SK-N-SH (cell line): Measurements from ENCODE around the gene SPINK8. TPM values are rescaled to one million over a fixed set of nuclear protein-coding genes. Genes with fewer than 3 reads are reported as not detected.

Experiments used
- CTCF ChIA-PET: fragments of 300-600, 350-600 bp; formaldehyde crosslinking; extraction: SDS; loops from one replicate; lab custom pipeline; 2021; lab: Yijun Ruan, JAX
- POLR2A ChIA-PET: fragments of 350-600 bp; sonication (Branson Sonifier 250); formaldehyde crosslinking; extraction: SDS; loops from one replicate; lab custom pipeline; 2020; ENCODE audit warnings: antibody characterized with exemption, inconsistent platforms; lab: Yijun Ruan, JAX
- DNase-seq: peaks from one replicate; pipeline ENCODE4 v3.0.0; 2012
- H2AFZ ChIP-seq: fragments of 200-600 bp; sonication (generic); 2 replicates; pipeline ENCODE4 v1.8.1; 2016; ENCODE audit warnings: antibody characterized with exemption, mild to moderate bottlenecking, low read depth
- H3F3A ChIP-seq: fragments of 200-600 bp; sonication (generic); replicated peaks from 2 replicates; pipeline ENCODE3; 2016; ENCODE audit warnings: antibody characterized with exemption, mild to moderate bottlenecking; ENCODE audit not compliant: insufficient read depth
- H3K27ac ChIP-seq, 2 experiments: fragments of 200-500 bp in 1 of 2; fragments of 200-600 bp in 1 of 2; sonication (Bioruptor generic) in 1 of 2; sonication (generic), shearing (Covaris generic) in 1 of 2; 2 replicates each; pipeline versions ENCODE4 v1.5.1 to v1.6.1; 2014 to 2016; ENCODE audit warnings: low read depth in 2 of 2, inconsistent platforms in 1 of 2, low read length in 1 of 2, mild to moderate bottlenecking in 1 of 2, mixed read lengths in 1 of 2
- H3K27me3 ChIP-seq: fragments of 200-600 bp; sonication (generic), shearing (Covaris generic); 2 replicates; pipeline ENCODE4 v1.6.1; 2016; ENCODE audit warnings: mixed run types; ENCODE audit not compliant: insufficient read depth
- H3K36me3 ChIP-seq, 2 experiments: fragments of 200-500 bp in 1 of 2; fragments of 200-600 bp in 1 of 2; sonication (Bioruptor generic) in 1 of 2; sonication (generic) in 1 of 2; replicated peaks in 1 of 2; 2 replicates each; pipeline versions ENCODE3 to v1.5.1; 2014 to 2016; ENCODE audit warnings: low read length in 1 of 2, mild to moderate bottlenecking in 1 of 2; ENCODE audit not compliant: insufficient read depth in 2 of 2, control insufficient read depth in 1 of 2
- H3K4me1 ChIP-seq, 2 experiments: fragments of 200-500 bp in 1 of 2; fragments of 200-600 bp in 1 of 2; sonication (Bioruptor generic) in 1 of 2; sonication (generic), shearing (Covaris generic) in 1 of 2; 2 replicates each; pipeline versions ENCODE4 v1.5.1 to v1.6.1; 2014 to 2016; ENCODE audit warnings: low read depth in 1 of 2, low read length in 1 of 2, mixed run types in 1 of 2; ENCODE audit not compliant: insufficient read depth in 2 of 2, control insufficient read depth in 1 of 2
- H3K4me2 ChIP-seq: fragments of 200-600 bp; sonication (generic), shearing (Covaris generic); 2 replicates; pipeline ENCODE4 v1.6.1; 2017; ENCODE audit warnings: mixed run types
- H3K4me3 ChIP-seq, 2 experiments: fragments of 200-500 bp in 1 of 2; fragments of 200-600 bp in 1 of 2; sonication (Bioruptor generic) in 1 of 2; sonication (generic), shearing (Covaris generic) in 1 of 2; 2 replicates each; pipeline versions ENCODE4 v1.5.1 to v1.8.1; 2014 to 2016; ENCODE audit warnings: low read depth in 2 of 2, inconsistent platforms in 1 of 2, low read length in 1 of 2, mild to moderate bottlenecking in 1 of 2, mixed read lengths in 1 of 2, moderate library complexity in 1 of 2
- H3K79me2 ChIP-seq: fragments of 200-600 bp; sonication (generic); 2 replicates; pipeline ENCODE4 v1.8.1; 2017; ENCODE audit warnings: mild to moderate bottlenecking; ENCODE audit not compliant: insufficient read depth
- H3K9ac ChIP-seq: fragments of 200-600 bp; sonication (generic); 2 replicates; pipeline ENCODE4 v1.6.1; 2017; ENCODE audit warnings: mixed run types
- H3K9me2 ChIP-seq: fragments of 200-600 bp; sonication (generic); 2 replicates; pipeline ENCODE4 v1.6.1; 2017; ENCODE audit warnings: mixed run types
- H3K9me3 ChIP-seq: fragments of 200-600 bp; sonication (generic); 2 replicates; pipeline ENCODE4 v1.6.1; 2017; ENCODE audit warnings: mixed run types, mild to moderate bottlenecking, moderate library complexity
- H4K20me1 ChIP-seq: fragments of 200-600 bp; sonication (generic); 2 replicates; pipeline ENCODE4 v1.6.1; 2017; ENCODE audit warnings: mild to moderate bottlenecking, mixed run types; ENCODE audit not compliant: insufficient read depth
- CHD2 ChIP-seq: fragments of 150-350 bp; IDR thresholded peaks from 2 replicates; pipeline ENCODE4 v1.6.1; 2018; ENCODE audit warnings: low read length; ENCODE audit not compliant: partially characterized antibody
- CTCF ChIP-seq: fragments of 200-600 bp; sonication (generic); IDR thresholded peaks from 2 replicates; pipeline ENCODE4 v1.6.1; 2017; ENCODE audit warnings: antibody characterized with exemption, mild to moderate bottlenecking, moderate library complexity
- ELF1 ChIP-seq: IDR thresholded peaks from 2 replicates; pipeline ENCODE4 v1.4.0; 2012
- FOXJ3 ChIP-seq: sonication (generic); formaldehyde crosslinking; IDR thresholded peaks from 2 replicates; pipeline ENCODE4 v1.5.1; 2020; ENCODE audit warnings: mild to moderate bottlenecking, missing genetic modification reagents
- FOXM1 ChIP-seq: IDR thresholded peaks from 2 replicates; pipeline ENCODE4 v1.4.0; 2012; ENCODE audit warnings: low read depth, mild to moderate bottlenecking
- GABPA ChIP-seq: IDR thresholded peaks from 2 replicates; pipeline ENCODE4 v1.4.0; 2012; ENCODE audit warnings: low read depth, mild to moderate bottlenecking
- GATA2 ChIP-seq: sonication (generic); formaldehyde crosslinking; IDR thresholded peaks from 2 replicates; pipeline ENCODE4 v1.5.0; 2020; ENCODE audit warnings: mild to moderate bottlenecking, missing genetic modification reagents
- MAX ChIP-seq: IDR thresholded peaks from 2 replicates; pipeline ENCODE4 v1.4.0; 2012; ENCODE audit warnings: low read depth
- NRF1 ChIP-seq: IDR thresholded peaks from 2 replicates; pipeline ENCODE4 v1.6.1; 2012; ENCODE audit warnings: low read depth, mild to moderate bottlenecking, low read length
- PBX3 ChIP-seq: IDR thresholded peaks from 2 replicates; pipeline ENCODE4; 2012
- RAD21 ChIP-seq: IDR thresholded peaks from 2 replicates; pipeline ENCODE4 v1.6.1; 2012; ENCODE audit warnings: mild to moderate bottlenecking, low read length
- RCOR1 ChIP-seq: fragments of 150-350 bp; IDR thresholded peaks from 2 replicates; pipeline ENCODE4 v1.6.1; 2017; ENCODE audit warnings: antibody characterized with exemption, low read length
- REST ChIP-seq: IDR thresholded peaks from 2 replicates; pipeline ENCODE4 v1.6.1; 2012; ENCODE audit warnings: mild to moderate bottlenecking, low read depth, low read length, moderate library complexity
- RFX5 ChIP-seq: IDR thresholded peaks from 2 replicates; pipeline ENCODE4 v1.6.1; 2012; ENCODE audit warnings: mild to moderate bottlenecking, improper control_type of control experiment, low read length
- SMC3 ChIP-seq: IDR thresholded peaks from 2 replicates; pipeline ENCODE4 v1.6.1; 2012; ENCODE audit warnings: low read depth, low read length, improper control_type of control experiment
- TAF1 ChIP-seq: IDR thresholded peaks from 2 replicates; pipeline ENCODE4 v1.6.1; 2012; ENCODE audit warnings: low read depth, mild to moderate bottlenecking, low read length, moderate library complexity, borderline replicate concordance
- TEAD4 ChIP-seq: IDR thresholded peaks from 2 replicates; pipeline ENCODE4 v1.4.0; 2012; ENCODE audit warnings: mild to moderate bottlenecking, borderline replicate concordance; ENCODE audit not compliant: insufficient read depth
- ZBTB33 ChIP-seq: IDR thresholded peaks from 2 replicates; pipeline ENCODE4 v1.4.0; 2012; ENCODE audit warnings: low read depth, borderline replicate concordance
- polyA plus RNA-seq, 3 experiments: library from polyadenylated mRNA; depleted of rRNA; stranded (reverse); fragments of >200 nt; gene quantifications; 2 replicates each; pipeline ENCODE4 v1.2.3, GENCODE V29; 2012

SPINK8 gene
- polyA plus RNA-seq, 1 of the 3 experiments (the other 2 are of a cell fraction): not detected

- TF ChIP-seq MAX: no peak
- no peak for TF ChIP-seq SMC3
- no peak for TF ChIP-seq CTCF
- TF ChIP-seq TEAD4: no peak
- no peak for TF ChIP-seq ZBTB33
- TF ChIP-seq ELF1: no peak
Observed at GRCh38 chr3:48364840-48365239, 31.4 kb upstream of the SPINK8 start (continued).

- no peaks in the 10 kb centered on the region for H3K27me3 ChIP-seq
- H3K9me3 ChIP-seq: peaks cover 16% of the 10 kb centered on the region
- no peaks in the 10 kb centered on the region for H3K79me2 ChIP-seq
- H4K20me1 ChIP-seq: no peaks in the 10 kb centered on the region
- no peak overlapping the region for H3K9ac ChIP-seq
- H3K4me2 ChIP-seq: no peak overlapping the region
- H3K4me1 ChIP-seq: no peaks in the 10 kb centered on the region
- DNase-seq: no peak
- POLR2A ChIA-PET: no interaction called here
- TF ChIP-seq GABPA: no peak
- no peak for TF ChIP-seq FOXJ3
- no peak for TF ChIP-seq ELF1
- TF ChIP-seq GATA2 (CRISPR knock-in tag): no peak
- TF ChIP-seq PBX3: no peak
- TF ChIP-seq REST: no peak
- no peak for TF ChIP-seq CHD2
- TF ChIP-seq SMC3: no peak
- no peak for TF ChIP-seq FOXM1
- no peak for TF ChIP-seq TAF1
- no peak for TF ChIP-seq RAD21
- TF ChIP-seq CTCF: no peak
- no peak for TF ChIP-seq RFX5
- no peak for TF ChIP-seq NRF1
- no peak for TF ChIP-seq RCOR1
- H3K4me3 ChIP-seq: no peak overlapping the region
- H2AFZ ChIP-seq: no peak overlapping the region
- H3K9me2 ChIP-seq: no peaks in the 10 kb centered on the region
- CTCF ChIA-PET: no interaction called here
- no peak overlapping the region for H3K27ac ChIP-seq
- no peaks in the 10 kb centered on the region for H3F3A ChIP-seq
- no peaks in the 10 kb centered on the region for H3K36me3 ChIP-seq
Observed at GRCh38 chr3:48361928-48362327, 28.5 kb upstream of the SPINK8 start.
